ENCODE measurements around the gene DNAH2.

DNA sequence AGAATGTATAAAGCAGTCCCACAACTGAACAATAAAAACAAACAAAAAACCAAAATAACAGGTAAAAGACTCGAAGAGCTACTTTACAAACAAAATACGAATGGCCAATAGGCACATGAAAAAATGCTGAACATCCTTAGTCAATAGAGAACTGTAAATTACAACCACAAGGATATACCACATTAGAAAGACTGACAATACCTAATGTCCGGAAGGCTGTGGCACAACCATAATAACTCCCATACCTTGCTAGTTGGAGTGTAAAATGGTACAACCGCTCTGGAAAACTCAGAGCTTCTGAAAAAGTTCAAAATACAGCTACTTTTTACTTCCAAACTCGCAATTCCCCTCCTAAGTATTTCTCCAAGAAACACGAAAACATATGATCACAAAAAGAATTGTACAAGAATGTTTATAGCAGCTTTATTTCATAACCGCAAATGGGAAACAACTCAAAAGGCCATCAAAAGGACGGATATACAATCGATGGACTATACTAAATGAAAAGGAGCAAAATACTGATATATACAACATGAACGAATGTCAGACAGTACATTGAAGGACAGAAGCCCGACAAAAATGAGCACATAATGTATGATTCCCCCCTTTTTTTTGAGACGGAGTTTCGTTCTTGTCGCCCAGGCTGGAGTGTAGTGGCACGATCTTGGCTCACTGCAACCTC, 32.6 kb upstream of the DNAH2 start:
- TF ChIP-seq EZH2 (IDR thresholded peaks at IDR 0.05) (no peak), CTCF (IDR thresholded peaks at IDR 0.05 in 2 of 3, conservative IDR thresholded peaks at IDR 0.05 in 1 of 3; ENCODE audit: borderline replicate concordance in 1 of 3, insufficient read depth in 1 of 3, low read depth in 2 of 3, low read length in 2 of 3) (no peak), EZH2phosphoT487 (IDR thresholded peaks at IDR 0.05; ENCODE audit: borderline replicate concordance) (no peak)
